ENCODE data around the gene CSH2.
"Not testable (repeated sequence)": the region's sequence is repeated elsewhere in the genome, so short reads cannot be mapped to it uniquely, and the experiment has no call there.

The CSH2 gene

GRCh38 chr17:63873577-63873976, at the start of gene CSH2:
Gene CSH2 (minus strand): TSS chr17:63873677. CDS start chr17:63873614, 63 bp downstream.
- not testable (repeated sequence) for DNase-seq (ENCODE audit: low read depth)

- DNase-seq (ENCODE audit: low read depth) = not testable (repeated sequence)
Observed at GRCh38 chr17:63922402-63922801, 48.9 kb upstream of the CSH2 start.

GRCh38 chr17:63920779-63921178, 47.3 kb upstream of the CSH2 start:
- DNase-seq (ENCODE audit: low read depth) = not testable (repeated sequence)

GRCh38 chr17:63920050-63920449, 46.6 kb upstream of the CSH2 start:
- not testable (repeated sequence) for DNase-seq (ENCODE audit: low read depth)

GRCh38 chr17:63919311-63919723, 45.8 kb upstream of the CSH2 start:
- peak; percentile 71 for DNase-seq (ENCODE audit: low read depth)

GRCh38 chr17:63918789-63919305, 45.4 kb upstream of the CSH2 start, which contains the start of gene GH1:
Gene GH1 (minus strand): TSS chr17:63918839. CDS start chr17:63918776, 63 bp downstream.
- DNase-seq (ENCODE audit: low read depth) = not testable (repeated sequence)

GRCh38 chr17:63918305-63918704, 44.8 kb upstream of the CSH2 start:
- DNase-seq (ENCODE audit: low read depth) = peak; percentile 21

- DNase-seq (ENCODE audit: low read depth) = no peak
Observed at GRCh38 chr17:63917646-63918045, 44.2 kb upstream of the CSH2 start.

- not testable (repeated sequence) for DNase-seq (ENCODE audit: low read depth)
Observed at GRCh38 chr17:63917206-63917605, 43.7 kb upstream of the CSH2 start.

- DNase-seq (ENCODE audit: low read depth) = no peak
Observed at GRCh38 chr17:63916566-63917185, 43.2 kb upstream of the CSH2 start.

- not testable (repeated sequence) for DNase-seq (ENCODE audit: low read depth)
Observed at GRCh38 chr17:63915753-63916152, 42.3 kb upstream of the CSH2 start.

- DNase-seq (ENCODE audit: low read depth) = no peak
Observed at GRCh38 chr17:63914471-63914870, 41.0 kb upstream of the CSH2 start.

GRCh38 chr17:63911657-63912100, 38.2 kb upstream of the CSH2 start:
- peak; percentile 62 for DNase-seq (ENCODE audit: low read depth)

GRCh38 chr17:63911041-63911635, 37.7 kb upstream of the CSH2 start, which contains the start of gene CSHL1:
Gene CSHL1 (minus strand): TSS chr17:63911258. CDS start chr17:63911196, 62 bp downstream.
- no peak for DNase-seq (ENCODE audit: low read depth)

- DNase-seq (ENCODE audit: low read depth) = no peak
Observed at GRCh38 chr17:63910096-63910495, 36.6 kb upstream of the CSH2 start.

- DNase-seq (ENCODE audit: low read depth) = not testable (repeated sequence)
Observed at GRCh38 chr17:63909586-63909985, 36.1 kb upstream of the CSH2 start.

- peak; percentile 45 for DNase-seq (ENCODE audit: low read depth)
Observed at GRCh38 chr17:63907161-63907778, 33.8 kb upstream of the CSH2 start.

- DNase-seq (ENCODE audit: low read depth) = not testable (repeated sequence)
Observed at GRCh38 chr17:63904796-63905195, 31.3 kb upstream of the CSH2 start.

GRCh38 chr17:63903787-63904201, 30.3 kb upstream of the CSH2 start:
- peak; percentile 40 for DNase-seq (ENCODE audit: low read depth)

GRCh38 chr17:63901971-63902370, 28.5 kb upstream of the CSH2 start:
- not testable (repeated sequence) for DNase-seq (ENCODE audit: low read depth)

- peak; percentile 62 for DNase-seq (ENCODE audit: low read depth)
Observed at GRCh38 chr17:63898899-63899798, 25.7 kb upstream of the CSH2 start.
